ENCODE measurements around the gene ZBTB21.

Gene ZBTB21

DNA sequence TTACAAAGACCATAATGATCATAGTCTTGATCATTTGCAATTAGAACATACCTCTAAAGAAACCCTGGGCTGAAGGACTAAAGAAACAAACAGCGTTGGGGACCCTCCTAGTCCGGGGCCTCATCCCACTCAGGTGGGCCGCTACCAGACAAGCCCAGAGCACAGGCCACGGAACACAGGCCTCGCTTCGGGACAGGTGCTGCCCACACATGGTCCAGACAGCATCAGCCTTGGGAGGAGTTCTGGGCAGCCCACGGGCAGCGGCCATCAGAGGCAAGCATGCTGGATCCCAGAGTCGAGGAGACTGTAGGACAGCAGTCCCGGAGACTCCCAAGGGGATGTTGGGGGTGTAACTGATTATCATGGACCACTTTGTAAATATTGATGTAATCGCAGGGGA is 61.3 kb downstream of the ZBTB21 start:
- no peak for DNase-seq

- no peak for DNase-seq
Observed at GRCh38 chr21:41948078-41948895, 61.9 kb downstream of the ZBTB21 start.

- no peak for DNase-seq
Observed at GRCh38 chr21:41945982-41946381, 64.2 kb downstream of the ZBTB21 start.

DNA sequence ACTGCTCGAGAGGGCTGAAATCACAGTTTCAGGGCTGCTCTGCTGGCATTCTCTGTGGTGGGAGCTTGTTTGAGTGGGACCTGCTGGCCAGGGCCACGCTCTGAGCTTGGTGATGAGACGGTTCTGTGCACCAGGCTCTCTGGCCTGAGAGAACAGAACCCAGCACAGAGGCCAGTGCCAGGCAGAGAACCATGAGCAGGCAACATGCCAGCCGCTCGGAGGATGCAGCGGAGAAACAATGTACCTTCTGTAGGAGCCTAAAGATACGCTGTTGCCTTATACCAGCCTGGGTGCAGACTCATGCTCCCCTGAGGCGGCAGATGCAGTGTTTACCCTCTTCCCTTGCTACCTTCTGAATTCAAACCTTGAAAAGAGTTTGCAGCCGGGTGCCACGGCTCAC is 66.3 kb downstream of the ZBTB21 start:
- no peak for DNase-seq

DNA sequence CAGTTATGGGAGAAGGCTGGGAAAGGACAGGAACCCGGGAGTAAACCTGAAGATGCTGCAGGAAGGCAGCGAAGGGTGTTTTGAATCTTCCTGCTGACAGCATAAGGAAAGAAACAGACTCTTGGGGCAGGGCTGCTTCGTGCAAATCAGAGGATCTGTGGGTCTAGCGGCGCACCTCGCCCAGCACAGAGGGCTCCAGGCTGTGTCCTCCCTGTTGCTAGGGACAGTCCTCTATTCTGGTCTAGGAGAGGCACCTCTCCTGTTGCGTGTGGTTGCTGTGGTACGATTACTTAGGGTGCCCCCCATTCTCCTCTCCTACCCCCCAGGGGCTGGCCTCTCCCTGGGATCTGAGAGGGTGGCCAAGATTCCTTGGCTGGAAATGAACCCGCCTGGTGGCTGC is 67.7 kb downstream of the ZBTB21 start:
- DNase-seq, result no peak

DNA sequence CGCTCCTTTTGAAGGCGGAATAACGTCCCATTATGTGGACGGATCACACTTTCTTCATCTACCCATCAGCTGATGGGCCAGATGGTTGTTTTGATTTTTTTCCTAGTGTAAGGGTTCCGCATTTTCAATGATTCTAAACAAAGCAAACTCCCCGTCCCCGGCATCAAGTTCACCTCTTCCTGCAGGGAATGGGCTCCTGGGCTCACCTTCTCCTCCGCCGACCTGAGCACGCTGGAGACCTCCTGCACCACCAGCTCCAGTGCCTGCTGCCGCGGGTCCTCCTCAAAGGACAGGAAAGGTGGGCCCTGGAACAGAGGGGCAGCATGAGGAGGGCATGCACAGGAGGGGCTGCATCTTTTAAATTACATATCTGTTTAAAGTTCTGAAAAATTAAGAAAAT is 68.2 kb downstream of the ZBTB21 start:
- DNase-seq, result no peak

GRCh38 chr21:41940431-41940830 is 69.7 kb downstream of the ZBTB21 start:
- DNase-seq, result no peak

- DNase-seq, result no peak
Observed at GRCh38 chr21:41939391-41939790, 70.8 kb downstream of the ZBTB21 start.
